Tibial artery (tissue), 4 donors: ENCODE results near the gene FOXQ1.

Source experiments
- DNase-seq, 2 donors: peaks; one replicate each; pipeline ENCODE4 v3.0.0-alpha.2; 2019
- H3K27ac ChIP-seq, 2 donors: fragments of 200-600 bp; sonication (generic) in 1 of 2; 1 replicate in 1 of 2; 2 replicates in 1 of 2; pipeline ENCODE4 v1.5.1; 2018 to 2019; ENCODE audit warnings: mild to moderate bottlenecking in 1 of 2
- H3K27me3 ChIP-seq, 2 donors: fragments of 200-600 bp; sonication (generic) in 1 of 2; one replicate each; pipeline versions ENCODE4 v1.5.1 to v1.6.0; 2016 to 2019
- H3K36me3 ChIP-seq, 3 donors: fragments of 200-600 bp; sonication (generic) in 2 of 3; one replicate each; pipeline ENCODE4 v1.5.1; 2016 to 2019; ENCODE audit warnings: mild to moderate bottlenecking in 2 of 3
- H3K4me1 ChIP-seq, 4 donors: fragments of 200-600 bp; sonication (generic) in 2 of 4; 1 replicate in 3 of 4; 2 replicates in 1 of 4; pipeline ENCODE4 v1.5.1; 2016 to 2019
- H3K4me3 ChIP-seq, 2 donors: fragments of 200-600 bp; sonication (generic) in 1 of 2; 1 replicate in 1 of 2; 2 replicates in 1 of 2; pipeline ENCODE4 v1.5.1; 2018 to 2019; ENCODE audit warnings: mild to moderate bottlenecking in 2 of 2
- H3K9me3 ChIP-seq, 3 donors: fragments of 200-600 bp; sonication (generic) in 1 of 3; one replicate each; pipeline ENCODE4 v1.5.1; 2016 to 2019
- intact Hi-C: fragments of 100-400 bp; cut with DNase I; formaldehyde crosslinking; loops from one replicate; pipeline ENCODE4 v1.15.0; 2023; ENCODE audit warnings: low total_unique reads
- TF ChIP-seq, protein P1 (sequence below), 2 experiments: fragments of 200-600 bp in 1 of 2; fragments of 450-650 bp in 1 of 2; IDR thresholded peaks; one replicate each; pipeline ENCODE4 v1.5.1; 2017 to 2019; ENCODE audit warnings: antibody characterized with exemption in 2 of 2, mild to moderate bottlenecking in 1 of 2, moderate library complexity in 1 of 2

FOXQ1 gene, protein sequence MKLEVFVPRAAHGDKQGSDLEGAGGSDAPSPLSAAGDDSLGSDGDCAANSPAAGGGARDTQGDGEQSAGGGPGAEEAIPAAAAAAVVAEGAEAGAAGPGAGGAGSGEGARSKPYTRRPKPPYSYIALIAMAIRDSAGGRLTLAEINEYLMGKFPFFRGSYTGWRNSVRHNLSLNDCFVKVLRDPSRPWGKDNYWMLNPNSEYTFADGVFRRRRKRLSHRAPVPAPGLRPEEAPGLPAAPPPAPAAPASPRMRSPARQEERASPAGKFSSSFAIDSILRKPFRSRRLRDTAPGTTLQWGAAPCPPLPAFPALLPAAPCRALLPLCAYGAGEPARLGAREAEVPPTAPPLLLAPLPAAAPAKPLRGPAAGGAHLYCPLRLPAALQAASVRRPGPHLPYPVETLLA

DNA sequence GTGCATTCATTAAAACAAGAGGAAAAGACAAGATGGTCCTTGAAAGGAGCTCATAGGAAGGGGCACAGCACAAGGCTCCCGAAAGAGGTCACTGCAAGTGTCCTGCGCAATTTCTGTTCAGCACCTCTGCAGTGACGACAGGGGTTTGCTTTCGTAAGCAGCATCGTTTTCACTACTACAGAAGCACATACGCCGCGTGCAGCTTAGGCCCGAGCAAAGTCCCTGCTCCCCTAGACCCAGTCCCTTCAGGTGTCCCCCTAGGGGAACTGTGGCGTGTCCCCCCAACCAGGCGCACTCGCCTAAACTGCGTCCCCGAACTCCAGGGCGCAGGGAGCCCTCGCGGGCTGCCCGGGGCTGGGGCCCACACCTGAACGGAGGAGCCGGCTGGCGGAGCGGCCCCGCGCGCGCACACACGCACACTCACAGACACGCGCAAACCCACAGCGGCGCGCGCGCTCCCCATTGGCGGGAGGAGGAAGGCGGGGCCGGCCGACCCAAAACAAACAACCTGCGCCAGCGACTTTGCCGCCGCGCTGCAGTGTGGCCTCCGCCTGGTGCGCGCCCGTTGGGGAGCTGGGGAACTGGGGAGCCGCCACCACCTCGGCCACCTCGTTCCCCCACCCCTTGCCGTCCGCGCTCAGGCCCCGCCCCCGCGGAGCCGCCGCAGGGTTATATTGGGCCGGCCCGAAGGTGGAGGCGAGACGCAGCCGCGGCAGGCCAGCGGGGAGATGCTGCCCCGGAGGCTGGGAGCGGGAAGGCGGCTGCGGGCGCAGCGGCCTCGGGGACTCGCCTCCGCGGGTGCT is at the start of gene FOXQ1:
Gene FOXQ1, plus strand, starts transcription at position 699 of the 803 bp plus-strand sequence. CDS start 607 bp downstream, outside the sequence.
- Histone ChIP-seq H3K9me3 (no peaks in the 10 kb centered on the region), H3K36me3 (no peaks in the 10 kb centered on the region), H3K4me3 (peak within 1 kb of the TSS; percentile 34 to 46), H3K27ac (no peak within 1 kb of the TSS), H3K4me1 (peaks cover 0 to 37% (median 30%) of the 10 kb centered on the region in 4 donors), H3K27me3 (peaks cover 2 to 71% of the 10 kb centered on the region in 2 donors)
- DNase-seq = no peak
- TF ChIP-seq, protein P1, sequence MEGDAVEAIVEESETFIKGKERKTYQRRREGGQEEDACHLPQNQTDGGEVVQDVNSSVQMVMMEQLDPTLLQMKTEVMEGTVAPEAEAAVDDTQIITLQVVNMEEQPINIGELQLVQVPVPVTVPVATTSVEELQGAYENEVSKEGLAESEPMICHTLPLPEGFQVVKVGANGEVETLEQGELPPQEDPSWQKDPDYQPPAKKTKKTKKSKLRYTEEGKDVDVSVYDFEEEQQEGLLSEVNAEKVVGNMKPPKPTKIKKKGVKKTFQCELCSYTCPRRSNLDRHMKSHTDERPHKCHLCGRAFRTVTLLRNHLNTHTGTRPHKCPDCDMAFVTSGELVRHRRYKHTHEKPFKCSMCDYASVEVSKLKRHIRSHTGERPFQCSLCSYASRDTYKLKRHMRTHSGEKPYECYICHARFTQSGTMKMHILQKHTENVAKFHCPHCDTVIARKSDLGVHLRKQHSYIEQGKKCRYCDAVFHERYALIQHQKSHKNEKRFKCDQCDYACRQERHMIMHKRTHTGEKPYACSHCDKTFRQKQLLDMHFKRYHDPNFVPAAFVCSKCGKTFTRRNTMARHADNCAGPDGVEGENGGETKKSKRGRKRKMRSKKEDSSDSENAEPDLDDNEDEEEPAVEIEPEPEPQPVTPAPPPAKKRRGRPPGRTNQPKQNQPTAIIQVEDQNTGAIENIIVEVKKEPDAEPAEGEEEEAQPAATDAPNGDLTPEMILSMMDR (IDR thresholded peaks at IDR 0.05) = no peak
- intact Hi-C loops = no loop called here

DNA sequence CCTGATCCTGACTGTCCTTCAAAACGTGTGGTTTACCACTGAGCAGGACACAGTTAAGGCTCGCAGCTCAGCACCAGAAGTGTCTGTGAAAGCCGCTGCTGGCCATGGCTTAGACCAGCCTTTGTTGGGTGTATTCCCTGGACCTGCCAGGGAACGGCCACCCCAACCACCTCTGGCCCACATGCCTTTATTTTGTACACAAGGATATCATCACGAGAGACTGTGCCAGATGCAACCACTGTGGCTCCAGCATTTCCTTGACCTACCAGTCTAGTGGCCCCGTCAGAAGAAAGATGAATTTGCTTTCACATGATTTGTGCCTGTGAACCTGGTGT is 49.2 kb upstream of the FOXQ1 start:
- no peak for DNase-seq
- no peak overlapping the region for H3K27ac ChIP-seq
- no peaks in the 10 kb centered on the region for H3K36me3 ChIP-seq
- no peak overlapping the region for H3K4me3 ChIP-seq
- peaks cover 0 to 10% of the 10 kb centered on the region in 2 donors for H3K27me3 ChIP-seq
- no peaks in the 10 kb centered on the region for H3K9me3 ChIP-seq
- TF ChIP-seq, protein P1 (IDR thresholded peaks at IDR 0.05) = no peak
- intact Hi-C loops = no loop called here
- H3K4me1 ChIP-seq = no peaks in the 10 kb centered on the region

DNA sequence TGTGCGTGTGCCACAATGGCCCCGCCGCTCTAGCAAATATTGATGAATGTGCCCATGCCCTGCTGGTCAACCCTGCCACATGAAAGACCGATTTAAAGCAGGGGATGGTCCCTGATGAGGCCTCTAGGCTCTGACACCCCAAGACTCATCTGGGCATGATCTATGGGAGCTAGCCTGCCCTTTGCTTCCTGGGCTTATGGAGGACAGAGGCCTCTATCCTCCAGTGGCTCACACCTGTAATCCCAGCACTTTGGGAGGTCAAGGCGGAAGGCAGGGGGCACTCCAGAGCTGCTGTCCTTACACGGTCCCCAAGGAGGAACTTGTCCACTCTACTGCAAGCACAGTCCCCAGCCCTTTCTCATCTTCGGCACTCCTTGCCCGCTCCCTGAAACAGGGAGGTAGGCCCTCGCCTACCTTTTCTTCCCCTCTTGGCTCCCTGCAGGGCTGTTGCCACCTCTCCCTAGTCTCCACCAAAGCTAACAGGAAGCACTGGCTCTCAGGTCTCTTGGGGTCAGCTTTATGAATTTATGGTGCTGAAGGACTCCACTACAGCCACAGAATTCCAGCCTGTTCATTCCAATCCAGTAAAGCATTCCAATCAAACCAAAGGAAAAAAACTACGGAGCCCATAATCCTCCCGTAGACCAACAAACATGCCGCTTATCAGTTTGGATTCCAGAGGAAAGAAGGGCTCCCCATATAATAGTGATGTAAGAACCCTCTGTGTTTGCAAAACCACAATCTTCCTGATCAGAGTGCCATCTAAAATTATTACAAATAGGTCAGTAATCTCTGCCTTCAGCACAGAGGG is 48.7 kb upstream of the FOXQ1 start:
- DNase-seq = no peak
- no peak overlapping the region for H3K27ac ChIP-seq
- intact Hi-C loops = no loop called here
- no peaks in the 10 kb centered on the region for H3K9me3 ChIP-seq
- TF ChIP-seq, protein P1 (IDR thresholded peaks at IDR 0.05) = no peak
- no peaks in the 10 kb centered on the region for H3K4me1 ChIP-seq
- H3K36me3 ChIP-seq = no peaks in the 10 kb centered on the region
- H3K27me3 ChIP-seq = peaks cover 0 to 10% of the 10 kb centered on the region in 2 donors
- H3K4me3 ChIP-seq = no peak overlapping the region

DNA sequence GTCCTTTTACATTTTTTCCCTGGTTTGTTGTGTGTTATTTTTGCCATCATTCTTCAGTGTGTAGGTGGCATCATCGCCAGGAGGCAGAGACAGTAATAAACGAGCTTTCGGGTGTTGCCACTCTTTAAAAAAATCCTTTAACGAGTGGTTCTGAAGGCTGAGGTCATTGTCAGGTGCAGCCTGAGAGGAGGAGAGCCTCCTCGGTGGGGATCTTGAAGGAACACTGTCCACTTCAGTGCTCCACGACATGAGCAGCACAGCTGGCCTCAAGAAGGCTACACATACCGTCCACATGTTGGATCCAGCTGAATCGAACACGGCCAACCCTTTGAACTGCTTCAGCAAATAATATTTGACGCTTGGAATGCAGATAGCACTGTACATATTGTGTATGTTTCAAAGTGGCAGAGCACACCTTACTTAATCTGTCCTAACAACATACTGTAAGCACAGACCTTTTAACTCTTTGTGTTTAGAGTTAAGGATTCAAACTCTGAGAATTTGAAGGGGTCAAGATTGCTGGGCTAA is 48.0 kb upstream of the FOXQ1 start:
- no peak overlapping the region for H3K4me3 ChIP-seq
- TF ChIP-seq, protein P1 (IDR thresholded peaks at IDR 0.05) = no peak
- H3K27me3 ChIP-seq = peaks cover 0 to 10% of the 10 kb centered on the region in 2 donors
- no peaks in the 10 kb centered on the region for H3K36me3 ChIP-seq
- DNase-seq = no peak
- no peak overlapping the region for H3K27ac ChIP-seq
- intact Hi-C loops = no loop called here
- H3K9me3 ChIP-seq = no peaks in the 10 kb centered on the region
- H3K4me1 ChIP-seq = no peaks in the 10 kb centered on the region
